ENCODE results near the gene SELENON.

SELENON gene

GRCh38 chr1:25772692-25773245 is 27.2 kb upstream of the SELENON start:
- DNase-seq (ENCODE audit: extremely low read depth, insufficient read length) = no peak
- TF ChIP-seq CTCF (IDR thresholded peaks at IDR 0.05; ENCODE audit: insufficient read depth, low read length, poor library complexity, severe bottlenecking) = no peak
- Histone ChIP-seq H3K27me3 (replicated peaks; ENCODE audit: control insufficient read depth, insufficient read depth, low read length) (no peaks in the 10 kb centered on the region; the same call in 1 of the 2 replicates), H3K4me3 (replicated peaks; ENCODE audit: low read depth, low read length) (no peak overlapping the region), H3K36me3 (ENCODE audit: control insufficient read depth, insufficient read depth, low read length) (no peaks in the 10 kb centered on the region)

GRCh38 chr1:25773441-25774125 is 26.4 kb upstream of the SELENON start:
- no peak for DNase-seq (ENCODE audit: extremely low read depth, insufficient read length)
- no peak overlapping the region for H3K4me3 ChIP-seq (replicated peaks; ENCODE audit: low read depth, low read length)
- TF ChIP-seq CTCF (IDR thresholded peaks at IDR 0.05; ENCODE audit: insufficient read depth, low read length, poor library complexity, severe bottlenecking) = no peak
- H3K27me3 ChIP-seq (replicated peaks; ENCODE audit: control insufficient read depth, insufficient read depth, low read length) = no peaks in the 10 kb centered on the region; the same call in 1 of the 2 replicates
- H3K36me3 ChIP-seq (ENCODE audit: control insufficient read depth, insufficient read depth, low read length) = no peaks in the 10 kb centered on the region

GRCh38 chr1:25774206-25774803 is 25.7 kb upstream of the SELENON start:
- H3K36me3 ChIP-seq (ENCODE audit: control insufficient read depth, insufficient read depth, low read length) = no peaks in the 10 kb centered on the region
- no peak for TF ChIP-seq CTCF (IDR thresholded peaks at IDR 0.05; ENCODE audit: insufficient read depth, low read length, poor library complexity, severe bottlenecking)
- no peak overlapping the region for H3K4me3 ChIP-seq (replicated peaks; ENCODE audit: low read depth, low read length)
- DNase-seq (ENCODE audit: extremely low read depth, insufficient read length) = no peak
- no peaks in the 10 kb centered on the region; the same call in 1 of the 2 replicates for H3K27me3 ChIP-seq (replicated peaks; ENCODE audit: control insufficient read depth, insufficient read depth, low read length)

- H3K4me3 ChIP-seq (replicated peaks; ENCODE audit: low read depth, low read length) = no peak overlapping the region
- H3K27me3 ChIP-seq (replicated peaks; ENCODE audit: control insufficient read depth, insufficient read depth, low read length) = no peaks in the 10 kb centered on the region; the same call in 1 of the 2 replicates
- no peak for DNase-seq (ENCODE audit: extremely low read depth, insufficient read length)
- TF ChIP-seq CTCF (IDR thresholded peaks at IDR 0.05; ENCODE audit: insufficient read depth, low read length, poor library complexity, severe bottlenecking) = no peak
- no peaks in the 10 kb centered on the region for H3K36me3 ChIP-seq (ENCODE audit: control insufficient read depth, insufficient read depth, low read length)
Observed at GRCh38 chr1:25774921-25775771, 24.8 kb upstream of the SELENON start.

- no peak for TF ChIP-seq CTCF (IDR thresholded peaks at IDR 0.05; ENCODE audit: insufficient read depth, low read length, poor library complexity, severe bottlenecking)
- Histone ChIP-seq H3K4me3 (replicated peaks; ENCODE audit: low read depth, low read length) (no peak overlapping the region), H3K36me3 (ENCODE audit: control insufficient read depth, insufficient read depth, low read length) (no peaks in the 10 kb centered on the region), H3K27me3 (replicated peaks; ENCODE audit: control insufficient read depth, insufficient read depth, low read length) (no peaks in the 10 kb centered on the region)
- DNase-seq (ENCODE audit: extremely low read depth, insufficient read length) = no peak
Observed at GRCh38 chr1:25779388-25779787, 20.6 kb upstream of the SELENON start.

Data from GM06990 (cell line).